ENCODE results near the gene TRIM17. TPM values are rescaled to one million over a fixed set of nuclear protein-coding genes. Genes with fewer than 3 reads are reported as not detected.

The TRIM17 gene
- total and polyA plus RNA-seq, 3 donors from 2014 or later = 21.4 to 37.4 (median 33.6) TPM

- peaks cover 12% of the 10 kb centered on the region for H3K4me1 ChIP-seq
- intact Hi-C loops (cut with DNase I; ENCODE audit: low total_unique reads) = no loop called here
- peak; percentile 32 for DNase-seq
- H3K27ac ChIP-seq = peak overlapping the region; percentile 62 to 75
- H3K4me3 ChIP-seq = peak overlapping the region; percentile 54 to 68
- H3K9me3 ChIP-seq = no peaks in the 10 kb centered on the region
- H3K27me3 ChIP-seq = no peaks in the 10 kb centered on the region
- H3K36me3 ChIP-seq (ENCODE audit: low read depth, missing control alignments) = no peaks in the 10 kb centered on the region
- TF ChIP-seq POLR2A (IDR thresholded peaks at IDR 0.05) (no peak), CTCF (IDR thresholded peaks at IDR 0.05) (no peak)
- 4 to 5% methylated on average over 46 to 47 of the region's 48 CpGs for WGBS, 2 donors
Observed at GRCh38 chr1:228378873-228379460, 37.7 kb downstream of the TRIM17 start.

GRCh38 chr1:228378090-228378872, 38.4 kb downstream of the TRIM17 start:
- Histone ChIP-seq H3K9me3 (no peaks in the 10 kb centered on the region), H3K27ac (peak overlapping the region; percentile 62 to 75), H3K36me3 (ENCODE audit: low read depth, missing control alignments) (no peaks in the 10 kb centered on the region), H3K27me3 (no peaks in the 10 kb centered on the region), H3K4me1 (peaks cover 18% of the 10 kb centered on the region), H3K4me3 (peak overlapping the region; percentile 54 to 68)
- WGBS, 2 donors = 4 to 11% methylated on average over 37 to 60 of the region's 73 CpGs
- intact Hi-C loops (cut with DNase I; ENCODE audit: low total_unique reads) = no loop called here
- TF ChIP-seq CTCF (IDR thresholded peaks at IDR 0.05) (peak; percentile 61 to 70 (median 63)), POLR2A (IDR thresholded peaks at IDR 0.05) (no peak)
- DNase-seq = peak; percentile 81

GRCh38 chr1:228377664-228378089, 39.0 kb downstream of the TRIM17 start:
- intact Hi-C loops (cut with DNase I; ENCODE audit: low total_unique reads) = no loop called here
- Histone ChIP-seq H3K4me3 (no peak overlapping the region), H3K4me1 (peaks cover 18% of the 10 kb centered on the region), H3K36me3 (ENCODE audit: low read depth, missing control alignments) (no peaks in the 10 kb centered on the region), H3K27ac (peak overlapping the region in 1 of 2 donors; percentile 62), H3K9me3 (no peaks in the 10 kb centered on the region), H3K27me3 (no peaks in the 10 kb centered on the region)
- 58 to 80% methylated on average over 1 to 5 of the region's 5 CpGs for WGBS, 2 donors
- TF ChIP-seq POLR2A (IDR thresholded peaks at IDR 0.05) = no peak
- TF ChIP-seq CTCF (IDR thresholded peaks at IDR 0.05) = no peak
- no peak for DNase-seq

- DNase-seq = no peak
- WGBS, 2 donors = 94 to 95% methylated on average over 13 to 31 of the region's 31 CpGs
Observed at GRCh38 chr1:228376651-228377631, 39.7 kb downstream of the TRIM17 start.

GRCh38 chr1:228376262-228376628, 40.4 kb downstream of the TRIM17 start:
- no peak for TF ChIP-seq POLR2A (IDR thresholded peaks at IDR 0.05)
- TF ChIP-seq CTCF (IDR thresholded peaks at IDR 0.05) = no peak
- WGBS, 2 donors = 87 to 96% methylated on average over 3 of the region's 3 CpGs
- H3K4me3 ChIP-seq = no peak overlapping the region
- peaks cover 24% of the 10 kb centered on the region for H3K4me1 ChIP-seq
- no peak for DNase-seq
- no peak overlapping the region for H3K27ac ChIP-seq
- H3K27me3 ChIP-seq = no peaks in the 10 kb centered on the region
- no peaks in the 10 kb centered on the region for H3K36me3 ChIP-seq (ENCODE audit: low read depth, missing control alignments)
- no peaks in the 10 kb centered on the region for H3K9me3 ChIP-seq
- intact Hi-C loops (cut with DNase I; ENCODE audit: low total_unique reads) = no loop called here

More at GRCh38 chr1:228376651-228377631, 39.7 kb downstream of the TRIM17 start:
- Histone ChIP-seq H3K36me3 (ENCODE audit: low read depth, missing control alignments) (no peaks in the 10 kb centered on the region), H3K27ac (no peak overlapping the region), H3K9me3 (no peaks in the 10 kb centered on the region), H3K4me3 (no peak overlapping the region), H3K4me1 (peaks cover 24% of the 10 kb centered on the region), H3K27me3 (no peaks in the 10 kb centered on the region)
- TF ChIP-seq POLR2A (IDR thresholded peaks at IDR 0.05) = no peak
- intact Hi-C loops (cut with DNase I; ENCODE audit: low total_unique reads) = no loop called here

Measured in testis (tissue), 3 donors.